H1 (cell line): ENCODE data around the gene IPO11.

Experiments
- ASH2L ChIP-seq: fragments of 200-600, 300-600 bp; sonication (generic); IDR thresholded peaks from one replicate; pipeline ENCODE4 v1.7.1; 2017; ENCODE audit warnings: low read length
- POLR2A ChIP-seq, 2 experiments: IDR thresholded peaks; 1 replicate in 1 of 2; 2 replicates in 1 of 2; pipeline ENCODE4 v1.6.1; 2011; ENCODE audit warnings: low read depth in 2 of 2, low read length in 2 of 2, mild to moderate bottlenecking in 2 of 2; ENCODE audit errors: control extremely low read depth in 1 of 2
- SRF ChIP-seq: IDR thresholded peaks from 2 replicates; pipeline ENCODE4 v1.6.1; 2011; ENCODE audit warnings: mild to moderate bottlenecking, low read depth, low read length, moderate library complexity
- TF ChIP-seq, protein P1 (sequence below), 3 experiments: IDR thresholded peaks; 1 replicate in 2 of 3; 2 replicates in 1 of 3; pipeline versions ENCODE4 v1.5.1 to v1.6.1; 2011; ENCODE audit warnings: low read length in 3 of 3, mild to moderate bottlenecking in 3 of 3, inconsistent platforms in 2 of 3, low read depth in 1 of 3, moderate library complexity in 1 of 3; ENCODE audit not compliant: insufficient read depth in 1 of 3; ENCODE audit errors: control extremely low read depth in 1 of 3
- TF ChIP-seq, protein P2 (sequence below): IDR thresholded peaks from 2 replicates; pipeline ENCODE4 v1.6.1; 2012; ENCODE audit warnings: low read length, inconsistent platforms

GRCh38 chr5:62588668-62589067, 176.1 kb downstream of the IPO11 start:
- TF ChIP-seq ASH2L (no peak), SRF (no peak), POLR2A (IDR thresholded peaks at IDR 0.05; ENCODE audit: control extremely low read depth in 1 of 2, low read depth in 2 of 2, low read length in 2 of 2) (no peak)
- TF ChIP-seq, protein P1, sequence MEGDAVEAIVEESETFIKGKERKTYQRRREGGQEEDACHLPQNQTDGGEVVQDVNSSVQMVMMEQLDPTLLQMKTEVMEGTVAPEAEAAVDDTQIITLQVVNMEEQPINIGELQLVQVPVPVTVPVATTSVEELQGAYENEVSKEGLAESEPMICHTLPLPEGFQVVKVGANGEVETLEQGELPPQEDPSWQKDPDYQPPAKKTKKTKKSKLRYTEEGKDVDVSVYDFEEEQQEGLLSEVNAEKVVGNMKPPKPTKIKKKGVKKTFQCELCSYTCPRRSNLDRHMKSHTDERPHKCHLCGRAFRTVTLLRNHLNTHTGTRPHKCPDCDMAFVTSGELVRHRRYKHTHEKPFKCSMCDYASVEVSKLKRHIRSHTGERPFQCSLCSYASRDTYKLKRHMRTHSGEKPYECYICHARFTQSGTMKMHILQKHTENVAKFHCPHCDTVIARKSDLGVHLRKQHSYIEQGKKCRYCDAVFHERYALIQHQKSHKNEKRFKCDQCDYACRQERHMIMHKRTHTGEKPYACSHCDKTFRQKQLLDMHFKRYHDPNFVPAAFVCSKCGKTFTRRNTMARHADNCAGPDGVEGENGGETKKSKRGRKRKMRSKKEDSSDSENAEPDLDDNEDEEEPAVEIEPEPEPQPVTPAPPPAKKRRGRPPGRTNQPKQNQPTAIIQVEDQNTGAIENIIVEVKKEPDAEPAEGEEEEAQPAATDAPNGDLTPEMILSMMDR (IDR thresholded peaks at IDR 0.05; ENCODE audit: control extremely low read depth in 1 of 3, insufficient read depth in 1 of 3, low read depth in 1 of 3, low read length in 3 of 3): no peak
- TF ChIP-seq, protein P2, sequence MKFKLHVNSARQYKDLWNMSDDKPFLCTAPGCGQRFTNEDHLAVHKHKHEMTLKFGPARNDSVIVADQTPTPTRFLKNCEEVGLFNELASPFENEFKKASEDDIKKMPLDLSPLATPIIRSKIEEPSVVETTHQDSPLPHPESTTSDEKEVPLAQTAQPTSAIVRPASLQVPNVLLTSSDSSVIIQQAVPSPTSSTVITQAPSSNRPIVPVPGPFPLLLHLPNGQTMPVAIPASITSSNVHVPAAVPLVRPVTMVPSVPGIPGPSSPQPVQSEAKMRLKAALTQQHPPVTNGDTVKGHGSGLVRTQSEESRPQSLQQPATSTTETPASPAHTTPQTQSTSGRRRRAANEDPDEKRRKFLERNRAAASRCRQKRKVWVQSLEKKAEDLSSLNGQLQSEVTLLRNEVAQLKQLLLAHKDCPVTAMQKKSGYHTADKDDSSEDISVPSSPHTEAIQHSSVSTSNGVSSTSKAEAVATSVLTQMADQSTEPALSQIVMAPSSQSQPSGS: no peak
